GM19438 (cell line): ENCODE data around the gene SSR1.
"Not testable (repeated sequence)": the region's sequence is repeated elsewhere in the genome, so short reads cannot be mapped to it uniquely, and the experiment has no call there.

ENCODE experiments used
- ATAC-seq: cut with Tn5 transposase; IDR thresholded peaks from one replicate; pipeline ENCODE4 v1.9.1; 2021; ENCODE audit warnings: low read depth; ENCODE audit not compliant: unreplicated experiment

Gene SSR1

GRCh38 chr6:7283676-7284075 lies 29.3 kb downstream of the SSR1 start:
- ATAC-seq: no peak

- no peak for ATAC-seq
These were observed 30.7 kb downstream of the SSR1 start for GRCh38 chr6:7282097-7282906.

GRCh38 chr6:7276199-7276524 lies 36.8 kb downstream of the SSR1 start:
- no peak for ATAC-seq

GRCh38 chr6:7274525-7274924 lies 38.5 kb downstream of the SSR1 start:
- not testable (repeated sequence) for ATAC-seq

GRCh38 chr6:7273709-7274108 lies 39.3 kb downstream of the SSR1 start:
- no peak for ATAC-seq

- ATAC-seq: no peak
These were observed 41.8 kb downstream of the SSR1 start for GRCh38 chr6:7271205-7271534.

- no peak for ATAC-seq
These were observed 42.4 kb downstream of the SSR1 start for GRCh38 chr6:7270320-7271204.

- no peak for ATAC-seq
These were observed 43.2 kb downstream of the SSR1 start for GRCh38 chr6:7269816-7270215.

- ATAC-seq: no peak
These were observed 44.0 kb downstream of the SSR1 start for GRCh38 chr6:7268816-7269555.

GRCh38 chr6:7268362-7268761 lies 44.6 kb downstream of the SSR1 start:
- no peak for ATAC-seq

- ATAC-seq: no peak
These were observed 45.4 kb downstream of the SSR1 start for GRCh38 chr6:7267466-7268091.

GRCh38 chr6:7267071-7267465 lies 45.9 kb downstream of the SSR1 start:
- ATAC-seq: no peak

- ATAC-seq: not testable (repeated sequence)
These were observed 47.6 kb downstream of the SSR1 start for GRCh38 chr6:7265385-7265726.

GRCh38 chr6:7264686-7265384 lies 48.2 kb downstream of the SSR1 start:
- ATAC-seq: no peak

- ATAC-seq: no peak
These were observed 49.0 kb downstream of the SSR1 start for GRCh38 chr6:7264041-7264440.

- ATAC-seq: not testable (repeated sequence)
These were observed 49.5 kb downstream of the SSR1 start for GRCh38 chr6:7263519-7263805.

GRCh38 chr6:7262746-7263518 lies 50.1 kb downstream of the SSR1 start:
- no peak for ATAC-seq

- ATAC-seq: no peak
These were observed 51.0 kb downstream of the SSR1 start for GRCh38 chr6:7261852-7262461.
